Measurements from ENCODE around the gene SYTL5.

The SYTL5 gene

DNA sequence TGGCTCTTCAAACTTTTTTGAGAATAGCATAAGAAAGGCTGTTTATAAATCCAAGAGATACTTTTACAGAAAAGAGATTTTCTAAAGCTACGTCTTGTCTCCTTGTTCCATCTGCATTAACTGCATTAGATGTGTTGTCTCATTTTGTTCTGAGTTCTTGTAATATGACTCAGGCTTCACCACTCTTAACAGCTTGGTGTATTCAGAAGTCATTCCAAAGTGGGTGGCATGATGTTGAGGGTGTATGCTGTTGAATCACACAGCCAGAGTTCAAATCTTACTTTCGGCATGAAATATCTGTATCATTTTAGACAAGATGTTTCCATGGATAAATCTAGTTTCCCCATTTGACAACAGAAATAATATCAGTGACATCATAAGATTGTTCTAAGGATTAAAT lies 30.1 kb downstream of the SYTL5 start:
- DNase-seq, result no peak

DNA sequence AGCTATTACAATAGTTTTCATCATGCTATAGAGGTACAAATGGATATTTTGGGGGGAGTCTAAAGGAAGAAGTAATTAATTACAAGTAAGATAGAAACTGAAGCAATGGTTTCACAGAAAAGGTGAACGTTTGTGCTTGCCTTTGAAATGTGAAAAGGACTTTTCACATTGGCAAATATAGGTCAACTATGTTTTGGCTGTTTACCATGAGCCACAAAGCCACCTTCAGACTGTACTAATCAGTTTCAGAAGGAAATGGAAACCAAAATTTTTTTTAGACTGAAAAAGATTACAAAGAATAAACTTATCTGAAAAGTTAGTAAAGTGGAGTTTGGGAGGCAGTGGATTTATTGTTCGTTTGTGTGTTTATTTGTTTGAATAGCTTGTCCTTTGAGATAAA lies 32.1 kb downstream of the SYTL5 start:
- no peak for DNase-seq

DNA sequence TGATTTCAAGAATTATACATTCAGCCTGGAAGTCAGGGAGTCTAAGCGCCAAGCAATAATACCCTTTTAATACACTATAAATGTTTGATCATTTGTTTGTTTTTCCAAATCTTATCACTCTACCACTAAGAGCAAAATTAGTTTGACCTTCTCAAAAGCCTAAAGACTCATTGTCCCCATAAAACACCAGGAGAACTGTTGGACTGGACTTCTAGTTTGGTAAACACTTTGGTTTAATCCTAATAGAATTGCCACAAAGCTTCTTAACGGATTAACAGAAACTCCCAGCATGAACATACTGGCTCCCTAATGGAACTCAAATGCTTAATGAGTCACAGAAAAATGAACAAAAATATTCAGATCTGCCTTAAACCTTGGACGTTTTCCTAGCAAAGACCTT lies 34.9 kb downstream of the SYTL5 start:
- no peak for DNase-seq

DNA sequence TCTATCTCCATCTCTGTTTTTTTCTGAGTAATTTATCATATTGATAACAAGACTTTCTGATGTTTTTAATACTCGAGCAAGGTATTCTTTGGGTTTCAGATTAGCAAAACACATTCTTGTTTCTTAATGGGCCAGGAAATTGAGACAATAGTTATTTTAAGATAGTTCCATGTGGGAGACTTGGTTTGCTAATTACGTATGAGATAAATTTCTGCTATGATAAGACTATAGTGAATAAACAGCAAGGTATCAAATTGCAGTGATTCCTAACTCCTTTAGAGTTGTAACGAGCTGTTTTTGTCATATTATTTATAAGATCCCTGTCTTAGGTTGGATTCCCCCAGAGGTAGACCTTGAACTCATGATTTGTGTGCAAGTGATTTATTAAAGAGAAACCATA lies 38.3 kb downstream of the SYTL5 start:
- no peak for DNase-seq

DNA sequence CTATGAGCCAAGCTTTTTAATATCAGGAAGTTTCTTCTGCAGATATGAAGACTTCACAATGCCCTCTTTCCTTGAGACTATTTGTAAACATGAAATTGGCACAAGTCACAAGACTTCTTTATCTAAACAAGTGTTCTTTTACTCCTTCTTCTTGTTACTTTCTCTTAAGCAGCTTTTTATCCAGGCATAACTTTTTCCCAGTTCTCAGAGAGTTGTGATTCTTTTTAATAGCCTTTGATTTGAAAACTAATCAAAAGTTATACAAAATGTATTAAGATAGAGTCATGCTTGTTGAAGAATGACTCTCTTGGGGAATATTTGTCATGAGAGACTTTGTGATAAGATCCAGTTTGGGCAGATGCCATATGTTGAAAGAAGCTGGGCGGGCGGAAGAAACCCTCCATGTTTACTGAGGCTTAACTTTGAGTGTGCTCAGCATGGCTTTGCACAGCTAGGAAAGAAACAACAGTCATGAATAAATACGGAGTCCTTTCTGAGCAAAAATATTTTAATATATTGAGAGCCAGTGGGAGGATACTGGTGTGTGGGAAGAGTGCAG lies 39.3 kb downstream of the SYTL5 start:
- no peak for DNase-seq

DNA sequence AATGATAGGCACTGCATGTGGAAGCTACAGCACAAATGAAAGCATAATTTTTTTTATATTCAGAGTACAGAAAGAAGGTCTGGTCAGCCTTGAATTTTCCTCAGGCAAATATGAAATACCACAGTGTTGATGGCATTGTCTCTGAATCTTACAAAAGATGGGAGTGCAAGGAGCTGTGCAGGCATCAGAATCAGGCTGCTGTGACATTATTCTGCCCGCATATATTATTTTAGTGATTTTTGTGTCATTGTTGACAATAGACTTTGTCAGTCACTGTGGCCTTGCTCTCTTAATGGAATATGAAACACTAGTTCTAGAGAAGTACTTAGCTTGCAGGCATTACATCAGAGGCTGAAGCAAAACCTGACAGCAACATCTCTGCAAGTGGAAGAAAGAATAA lies 42.5 kb downstream of the SYTL5 start:
- no peak for DNase-seq

DNA sequence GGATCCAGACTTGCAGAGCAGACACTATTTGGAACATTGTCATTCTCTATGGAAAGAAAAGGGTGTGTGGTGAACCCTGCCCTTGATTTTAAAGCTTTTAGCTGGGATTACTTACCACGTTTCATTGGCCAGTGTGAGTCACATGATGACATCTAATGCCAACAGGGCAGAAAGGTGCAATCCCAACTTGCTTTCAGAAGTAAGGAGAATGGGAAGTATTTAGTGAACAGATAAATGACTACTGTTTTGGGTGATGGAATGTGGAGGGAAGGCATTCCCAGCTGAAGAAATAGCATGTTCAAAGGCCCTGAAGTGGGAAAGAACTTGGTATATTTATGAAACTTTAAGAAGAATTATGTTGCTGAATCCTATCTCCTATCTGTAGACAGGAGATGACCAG lies 44.5 kb downstream of the SYTL5 start:
- no peak for DNase-seq

DNA sequence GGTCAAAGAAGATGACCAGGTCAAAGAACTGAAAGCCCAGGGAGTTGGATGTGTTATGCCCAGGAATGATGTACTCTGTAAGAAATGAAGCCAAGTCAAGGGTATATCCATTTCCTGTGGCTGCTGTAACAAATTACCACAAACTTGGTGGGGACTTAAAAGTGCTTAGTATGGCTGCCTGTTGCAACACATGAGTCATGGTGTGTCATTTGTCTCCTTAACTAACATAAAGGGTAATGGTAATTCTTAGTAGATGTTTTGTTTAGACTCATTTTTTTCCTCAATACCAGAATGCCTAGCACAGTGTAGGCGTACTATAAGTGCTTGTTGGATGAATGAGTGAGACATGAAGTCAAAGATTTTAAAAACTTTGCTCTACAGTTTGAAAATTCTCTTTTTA lies 45.7 kb downstream of the SYTL5 start:
- DNase-seq, result no peak

DNA sequence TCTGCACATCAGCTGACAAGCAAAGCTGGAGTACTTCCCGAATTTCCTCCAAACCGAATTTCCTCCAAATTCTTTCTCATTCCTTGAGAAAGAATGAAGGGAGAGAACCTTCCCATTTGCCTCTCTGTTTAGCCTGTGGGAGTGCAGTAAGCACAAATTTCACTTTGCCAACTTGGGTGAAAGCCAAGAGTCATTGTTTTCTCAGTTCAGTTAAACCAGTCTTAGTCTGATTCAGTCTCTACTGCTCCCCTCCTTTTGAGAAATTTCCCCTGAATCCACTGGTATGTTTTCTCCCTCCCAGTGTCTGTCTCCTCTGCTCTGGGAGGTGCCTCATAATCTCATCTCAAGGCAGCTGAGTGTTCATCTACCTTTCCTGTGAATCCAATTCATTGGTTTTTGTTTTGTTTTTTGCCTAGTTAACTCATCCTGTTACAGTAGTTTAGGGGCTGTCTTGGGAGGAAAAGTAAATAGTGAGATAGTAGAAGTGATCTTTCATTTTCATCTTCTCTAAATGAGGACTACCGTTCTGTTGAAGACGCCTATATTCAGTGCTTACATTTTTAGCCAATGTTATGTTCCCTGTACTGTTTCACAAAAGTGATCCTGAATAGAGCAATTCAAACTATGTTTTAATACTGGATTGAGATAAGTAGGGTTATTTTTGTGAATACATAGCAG lies 49.0 kb downstream of the SYTL5 start:
- no peak for DNase-seq

DNA sequence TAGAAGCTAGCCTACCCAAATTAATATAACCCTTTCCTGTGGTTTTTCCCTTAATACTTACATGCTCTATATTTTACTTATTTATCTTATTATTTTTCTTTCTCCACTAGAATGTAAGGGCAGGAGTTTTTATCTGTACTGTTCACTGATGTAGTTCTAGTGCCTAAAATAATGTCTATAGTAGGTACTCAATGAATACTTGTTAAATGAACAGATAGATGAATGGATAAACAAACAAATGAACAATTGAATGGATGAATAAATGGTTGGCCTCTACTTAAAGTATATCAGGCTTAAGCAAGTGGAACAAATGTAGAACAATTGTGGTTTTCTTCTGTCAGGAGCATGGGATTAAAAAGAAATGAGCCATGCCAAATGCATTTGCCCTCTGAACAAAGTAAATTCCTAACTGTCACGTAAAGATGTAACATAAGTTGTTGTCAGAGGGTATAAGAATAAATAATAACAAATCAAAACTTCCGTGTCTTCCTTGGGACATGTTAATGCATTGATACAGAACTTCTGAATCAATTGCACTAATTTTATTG lies 54.1 kb downstream of the SYTL5 start:
- DNase-seq, result no peak

DNA sequence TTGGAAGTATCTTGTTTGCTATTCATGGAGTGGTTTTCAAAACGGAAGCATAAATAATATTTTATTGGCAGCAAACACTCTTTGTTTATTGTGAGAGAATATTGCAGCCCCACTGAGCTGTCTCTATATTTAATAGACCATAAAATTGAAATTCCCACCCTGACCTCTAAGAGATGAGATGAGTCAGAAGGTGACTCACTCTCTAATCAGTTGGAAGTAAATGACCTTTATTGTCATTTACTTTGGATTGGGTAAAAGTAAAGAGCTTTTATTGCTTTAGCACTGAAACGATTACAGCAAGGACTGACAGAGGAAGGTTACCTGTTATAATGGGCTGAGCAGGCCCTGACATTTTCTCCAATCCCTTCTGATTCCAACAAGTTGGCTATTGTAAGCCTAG lies 55.0 kb downstream of the SYTL5 start:
- DNase-seq, result no peak

DNA sequence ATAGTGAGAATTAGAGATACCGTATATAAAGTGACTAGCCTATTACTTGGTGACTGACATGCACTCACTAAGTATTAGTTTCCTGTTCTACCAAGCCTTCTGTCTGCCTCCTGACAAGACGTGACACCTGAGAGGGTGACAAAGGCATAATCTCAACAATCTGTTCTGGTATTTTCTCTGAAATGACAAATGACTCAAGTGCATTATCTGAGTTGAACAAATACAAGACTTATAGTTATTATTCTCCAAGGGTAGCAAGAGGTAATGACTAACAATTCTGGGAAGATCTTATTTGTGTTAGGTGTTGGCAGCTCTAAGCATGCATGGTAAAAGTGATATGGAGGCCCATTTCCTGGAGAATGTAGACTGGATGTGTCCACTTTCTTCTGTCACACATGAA lies 60.6 kb downstream of the SYTL5 start:
- DNase-seq, result no peak

DNA sequence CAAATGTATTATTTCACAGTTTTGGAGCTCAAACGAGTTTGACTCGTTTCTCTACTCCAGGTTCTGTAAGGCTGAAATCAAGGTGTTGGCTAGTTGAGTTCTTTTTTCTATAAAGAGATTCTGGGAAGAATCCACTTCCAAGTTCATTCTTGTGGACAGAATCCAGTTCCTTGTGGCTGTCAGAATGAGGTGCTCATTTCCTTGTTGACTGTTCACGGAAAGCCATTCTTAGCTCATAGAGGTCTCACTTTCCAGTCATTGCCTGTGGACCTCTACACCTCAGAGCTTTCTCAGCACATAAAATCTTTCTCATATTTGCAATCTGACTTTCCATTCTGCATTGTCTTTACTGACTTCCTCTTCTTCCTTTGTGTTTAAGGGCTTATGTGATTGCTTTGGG lies 62.9 kb downstream of the SYTL5 start:
- no peak for DNase-seq

DNA sequence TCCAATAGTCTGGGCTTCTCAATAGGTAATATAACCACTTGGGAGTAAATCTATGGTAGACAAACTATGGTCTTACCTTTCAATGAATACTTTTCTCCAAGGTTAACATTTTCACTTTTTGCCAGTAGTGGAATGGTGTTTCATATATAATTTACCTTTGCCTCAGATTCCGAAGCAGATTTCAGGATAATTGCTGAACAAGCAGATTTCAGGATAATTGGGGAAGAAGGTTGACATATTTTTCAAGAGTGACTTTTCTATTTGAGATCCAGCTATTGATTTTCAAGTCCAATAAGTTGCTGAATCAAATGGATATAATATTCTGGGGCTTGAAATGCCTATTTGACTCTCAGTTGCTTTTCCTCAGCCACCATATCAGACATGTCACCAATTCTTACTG lies 63.6 kb downstream of the SYTL5 start:
- no peak for DNase-seq

DNA sequence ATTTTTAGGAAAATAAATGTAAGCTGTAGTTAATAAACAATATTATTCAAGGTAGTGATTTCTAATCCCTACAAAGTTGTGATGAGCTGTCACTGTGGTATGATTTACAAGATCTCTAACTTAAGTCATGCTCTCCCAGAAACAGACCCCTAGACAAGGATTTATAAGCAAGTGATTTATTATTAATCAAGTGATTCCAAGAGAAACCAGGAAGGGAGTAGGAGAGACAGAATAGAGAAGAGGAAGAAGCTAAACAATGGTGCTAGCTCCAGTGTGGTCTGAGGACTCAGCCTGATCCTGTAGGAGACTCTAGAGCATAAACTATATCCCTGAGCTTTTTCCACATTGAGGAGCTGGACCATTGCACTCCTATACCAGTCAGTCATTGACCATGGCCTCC lies 73.1 kb downstream of the SYTL5 start:
- DNase-seq, result no peak

DNA sequence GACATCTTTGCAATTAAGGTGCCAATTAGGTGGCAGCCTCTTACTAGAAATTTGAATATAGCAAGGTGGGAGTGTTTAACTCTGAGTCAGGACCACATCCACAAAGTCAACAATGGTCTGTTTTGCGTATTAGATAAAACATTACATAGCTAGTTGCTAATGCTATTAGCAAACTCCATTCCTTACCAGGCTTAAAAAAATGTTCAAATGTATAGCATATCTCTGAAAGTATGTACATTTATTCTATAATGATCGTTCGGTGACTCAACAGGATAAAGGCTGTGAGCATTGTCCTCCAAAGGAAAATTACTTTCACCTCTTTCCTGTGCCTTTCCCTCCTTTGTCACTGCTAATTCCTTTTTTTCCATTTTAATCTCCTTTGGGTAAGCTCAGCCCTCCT lies 74.5 kb downstream of the SYTL5 start:
- no peak for DNase-seq

DNA sequence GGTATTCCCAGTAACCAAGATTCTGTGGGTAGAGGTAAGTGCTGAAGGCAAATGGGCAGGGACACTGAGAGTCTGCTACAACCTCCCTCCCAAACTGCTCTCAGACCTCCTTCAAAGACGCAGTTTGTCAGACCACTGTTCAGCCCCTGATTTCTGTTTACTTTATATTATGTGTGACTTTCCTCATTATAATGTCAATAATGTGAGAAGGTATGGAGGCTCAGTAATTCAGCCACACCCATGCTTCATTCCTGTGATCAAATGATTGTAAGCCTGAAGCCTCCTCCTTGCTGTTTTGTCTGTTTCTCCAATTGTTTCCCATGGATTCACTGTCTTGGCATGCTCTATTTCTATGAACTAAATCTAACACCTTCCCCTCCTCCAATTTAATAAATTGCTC lies 75.6 kb downstream of the SYTL5 start:
- no peak for DNase-seq

DNA sequence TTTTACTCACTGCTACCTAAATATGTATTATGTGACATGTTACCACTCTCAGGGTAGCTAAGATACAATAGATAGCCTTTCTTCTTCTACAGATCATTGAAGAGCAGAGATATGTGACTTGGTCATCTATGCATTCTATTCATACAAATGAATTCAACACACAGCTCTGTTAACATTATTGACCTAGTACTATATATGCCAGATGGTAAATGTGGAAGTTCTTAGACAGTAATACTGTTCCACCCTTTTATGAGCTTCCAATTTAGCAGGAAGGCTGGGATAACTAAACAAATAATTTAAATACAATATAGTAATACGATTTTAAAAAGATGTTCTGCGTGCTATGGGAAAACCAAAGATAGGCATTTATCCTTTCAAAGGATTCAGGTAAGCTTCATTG lies 76.0 kb downstream of the SYTL5 start:
- DNase-seq, result no peak

DNA sequence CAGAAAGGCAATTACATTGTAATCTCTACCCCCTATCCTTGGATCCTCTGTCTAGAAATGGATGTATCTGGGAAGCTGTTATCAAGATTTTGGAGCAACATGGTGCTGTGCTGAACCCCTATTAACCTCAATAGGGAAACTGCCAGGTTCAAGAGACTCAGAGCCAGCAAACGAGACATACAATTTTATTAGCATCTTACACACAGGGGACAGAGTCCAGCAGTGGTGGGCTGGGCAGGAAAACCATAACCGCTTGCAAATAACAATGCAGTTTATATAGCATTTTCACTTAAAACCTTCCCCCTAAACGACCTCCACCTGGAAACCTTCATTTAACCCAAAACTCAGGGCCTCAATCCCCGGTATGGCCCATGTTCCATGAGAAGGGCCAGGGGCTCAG lies 79.5 kb downstream of the SYTL5 start:
- DNase-seq, result no peak

DNA sequence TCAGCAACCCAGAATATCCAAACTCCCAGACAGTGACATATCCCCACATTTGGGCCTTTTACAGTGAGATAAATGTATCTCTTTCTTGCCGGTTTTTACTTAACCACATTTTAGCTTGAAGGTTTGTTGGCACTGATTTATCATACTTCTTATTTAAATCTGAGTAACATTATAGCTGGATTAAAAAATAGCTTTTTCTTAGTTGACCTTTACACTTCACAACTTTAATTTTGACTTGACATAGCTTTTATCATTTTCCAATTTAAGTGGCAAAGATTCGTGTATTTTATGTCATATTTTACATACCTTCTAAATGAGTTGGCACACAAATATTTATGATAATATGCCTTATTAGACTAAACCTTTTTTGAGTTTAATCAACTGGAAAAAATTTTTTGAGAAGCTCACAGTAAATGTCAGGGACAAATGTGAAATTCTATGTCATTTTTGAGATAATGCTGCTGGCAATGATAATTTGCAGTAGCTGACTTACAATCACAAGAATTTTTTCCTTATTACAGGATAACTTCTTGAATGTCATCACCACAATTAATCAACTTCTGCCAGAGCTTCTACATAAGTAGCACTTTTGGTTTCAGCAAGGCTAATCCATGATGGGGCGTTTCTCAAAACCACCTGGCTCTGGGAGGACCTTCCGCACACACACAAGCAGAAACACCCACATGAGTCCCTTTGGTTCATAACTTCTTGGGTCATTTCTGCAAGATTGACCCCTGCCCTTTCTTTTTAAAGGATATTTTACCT lies 80.3 kb downstream of the SYTL5 start:
- DNase-seq, result no peak

DNA sequence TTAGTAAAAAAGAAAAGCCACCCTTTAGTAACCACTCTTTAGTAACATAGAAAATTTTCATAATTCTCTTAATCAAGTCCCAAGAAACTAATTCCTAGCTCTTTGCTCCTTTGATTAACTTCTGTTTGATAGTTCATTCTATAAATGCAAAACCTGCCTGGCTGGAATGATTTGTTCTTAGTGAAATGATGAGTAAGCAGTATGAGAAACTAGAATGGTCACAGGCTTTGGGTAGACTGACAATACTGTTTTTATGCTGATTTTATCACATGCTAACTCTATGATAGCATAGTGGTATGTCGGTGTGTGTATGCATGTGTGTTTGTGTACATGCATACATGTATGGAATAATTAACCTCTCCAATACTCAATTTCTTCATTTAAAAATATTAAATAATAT lies 81.2 kb downstream of the SYTL5 start:
- no peak for DNase-seq

DNA sequence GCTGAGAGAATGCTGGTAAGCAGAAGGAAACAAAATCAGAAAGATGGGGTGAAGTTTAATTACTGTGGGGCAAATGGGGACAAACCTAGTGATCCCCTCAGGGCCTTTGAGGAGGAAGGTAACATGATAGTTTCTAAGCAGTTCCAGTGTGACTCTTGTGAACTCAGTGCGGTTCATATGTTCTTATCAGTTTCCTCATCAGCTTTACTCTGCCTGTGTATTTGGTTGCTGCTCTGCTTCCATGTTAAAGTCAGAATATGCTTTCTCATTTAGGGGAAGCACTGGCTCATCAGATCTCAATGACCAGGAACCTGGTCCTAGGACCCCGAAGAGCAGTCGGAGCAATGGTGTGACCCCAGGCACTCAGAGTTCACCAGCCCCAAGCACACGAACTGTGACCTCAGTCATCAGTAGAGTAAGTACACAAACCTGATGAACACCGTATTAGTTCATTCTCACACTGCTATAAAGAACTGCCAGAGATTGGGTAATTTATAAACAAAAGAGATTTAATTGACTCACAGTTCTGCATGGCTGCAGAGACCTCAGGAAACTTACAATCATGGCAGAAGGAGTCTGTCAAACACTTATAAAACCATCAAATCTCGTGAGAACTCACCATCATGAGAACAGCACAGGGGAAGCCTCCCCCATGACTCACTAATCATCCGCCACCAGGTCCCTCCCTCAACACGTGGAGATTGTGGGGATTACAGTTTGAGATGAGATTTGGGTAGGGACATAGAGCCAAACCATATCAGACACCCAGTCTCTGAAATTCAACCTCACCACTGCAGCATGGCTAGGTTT lies 83.0 kb downstream of the SYTL5 start:
- DNase-seq, result no peak

DNA sequence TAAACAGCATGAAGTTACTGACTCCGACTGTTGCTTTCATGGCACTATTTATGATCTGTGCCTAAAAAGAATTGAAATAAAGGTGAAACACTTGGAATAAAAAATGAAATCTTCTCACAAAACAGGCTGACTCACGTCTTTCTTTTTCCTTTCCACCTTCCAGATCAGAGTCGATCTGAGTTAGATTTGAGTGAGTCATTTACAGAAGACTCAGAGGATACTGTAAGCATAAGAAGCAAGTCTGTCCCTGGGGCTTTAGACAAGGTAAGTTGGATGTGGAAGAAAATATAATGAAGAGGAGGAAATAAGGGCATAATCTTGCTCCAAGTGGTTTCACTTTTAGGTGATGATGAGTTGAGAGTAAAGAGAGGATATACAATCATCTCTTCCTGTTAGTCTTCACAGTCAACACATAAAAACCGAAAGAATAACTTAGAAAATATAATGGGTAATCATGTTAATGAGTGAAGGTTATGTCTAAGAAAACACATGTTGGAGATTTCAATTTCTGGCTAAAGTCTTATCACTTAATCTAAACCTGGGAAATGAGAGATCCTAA lies 89.7 kb downstream of the SYTL5 start:
- DNase-seq, result no peak

Data from NCI-H2107 (cell line).